Activated effector memory CD4-positive, alpha-beta T cell treated with anti-CD3 and anti-CD28 coated beads, Interleukin-2, amount 50 U/mL, for 16 hours (primary cell): ENCODE results near the gene SH3PXD2A.
A peak's percentile ranks its signal among the peaks of the same experiment; 100 is the strongest.
"Not testable (repeated sequence)": the region's sequence is repeated elsewhere in the genome, so short reads cannot be mapped to it uniquely, and the experiment has no call there.

Experiments used
- DNase-seq: peaks from one replicate; pipeline ENCODE4 v3.0.0-alpha.2; 2020

Gene SH3PXD2A

DNA sequence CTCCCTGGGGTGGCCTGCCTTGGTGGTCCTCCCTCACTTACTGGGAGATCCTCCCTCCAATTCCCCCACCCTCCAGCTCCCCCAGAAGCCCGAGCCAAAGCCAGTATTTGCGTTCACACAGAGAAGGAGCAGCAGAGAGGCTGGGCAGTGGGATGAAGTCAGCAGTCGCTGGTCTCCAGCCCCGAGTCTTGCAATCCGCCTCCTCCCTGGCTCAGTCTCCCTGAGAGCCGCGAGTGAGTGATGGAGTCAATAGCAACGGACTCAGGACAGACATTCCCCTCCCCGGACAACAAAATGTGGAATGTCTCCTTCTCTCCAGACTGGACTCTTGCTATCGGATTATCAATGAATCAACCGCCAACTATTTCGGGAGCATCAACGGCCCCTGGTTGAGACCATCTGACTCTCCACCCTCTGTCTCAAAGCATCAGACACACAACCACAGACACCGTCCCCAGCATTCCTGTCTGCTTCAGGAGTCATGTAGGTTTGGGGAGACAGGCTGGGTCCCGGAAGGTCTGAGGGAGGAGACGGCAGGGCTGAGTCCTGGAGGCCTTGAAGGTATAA lies 178.4 kb downstream of the SH3PXD2A start:
- no peak for DNase-seq

DNA sequence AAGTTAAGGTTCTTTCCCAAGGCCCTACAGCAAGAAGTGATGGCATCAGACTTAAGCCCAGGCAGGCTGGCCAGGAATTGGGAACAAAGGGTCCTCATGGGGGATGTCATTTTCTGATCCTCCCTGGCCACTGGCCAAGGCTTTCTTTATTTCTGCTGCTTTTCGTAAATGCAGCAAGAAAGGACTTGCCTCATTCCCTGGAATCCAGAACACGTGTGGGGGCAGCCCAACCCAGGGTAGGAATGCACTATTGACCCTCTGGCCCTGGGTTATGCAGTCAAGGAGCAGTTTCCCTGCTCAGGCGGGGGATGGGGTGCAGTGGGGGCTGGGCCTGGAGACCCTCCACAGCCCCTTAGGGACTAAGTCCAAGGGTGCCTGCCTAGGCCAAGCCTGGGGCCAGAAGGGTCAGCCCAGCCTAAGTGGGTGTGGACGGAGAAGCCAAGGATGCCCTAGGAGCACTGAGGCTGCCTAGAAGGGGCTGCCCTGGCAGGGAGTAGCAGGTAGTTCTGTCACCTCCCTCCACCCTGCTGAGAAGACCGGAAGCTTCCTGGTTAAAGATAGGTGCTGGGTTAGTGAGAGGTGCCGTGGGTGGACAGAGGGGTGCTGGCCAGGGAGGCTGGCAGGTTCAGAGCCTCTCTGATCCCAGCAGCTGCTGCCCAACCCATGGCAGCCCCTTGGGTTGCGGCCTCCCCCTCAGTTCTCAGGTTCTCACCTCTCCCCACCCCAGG lies 179.2 kb downstream of the SH3PXD2A start:
- no peak for DNase-seq

DNA sequence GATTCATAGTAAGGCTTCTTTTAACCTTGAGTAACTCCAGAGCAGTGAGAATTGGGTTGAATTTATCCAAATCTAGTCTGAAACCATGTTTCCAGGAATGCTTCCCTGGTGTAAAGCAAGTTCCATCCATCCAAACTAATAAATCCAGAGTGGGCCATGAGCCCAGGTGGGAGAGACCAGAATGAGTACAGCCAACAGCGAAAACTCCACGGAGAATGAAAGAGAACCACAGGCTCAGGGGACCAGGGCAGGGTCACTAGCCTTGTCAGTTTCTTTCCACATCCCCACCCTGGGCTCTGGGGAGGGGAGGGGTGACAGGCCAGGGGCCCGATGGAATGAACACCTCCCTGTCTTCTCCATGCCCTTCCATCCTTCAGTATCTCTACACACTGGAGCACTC lies 181.8 kb downstream of the SH3PXD2A start:
- DNase-seq: no peak

DNA sequence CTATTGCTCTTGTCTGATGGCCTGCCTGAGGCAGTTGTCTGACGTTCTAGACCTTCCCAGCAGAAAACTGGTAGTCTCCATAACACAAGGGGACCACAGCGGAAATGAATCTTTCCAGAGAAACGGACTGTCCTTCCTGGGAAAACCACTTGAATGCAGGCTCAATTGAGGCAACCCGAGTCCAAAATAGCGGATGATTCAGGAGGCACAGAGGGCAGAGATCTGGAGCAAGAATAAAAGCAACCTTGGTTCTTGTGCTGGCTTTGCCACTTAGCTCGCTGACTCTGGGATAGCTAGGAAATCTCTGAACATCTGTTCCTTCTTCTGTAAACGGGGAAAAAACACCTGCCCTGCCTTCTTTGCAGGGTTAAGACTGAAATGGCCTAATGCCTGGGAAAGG lies 183.0 kb downstream of the SH3PXD2A start:
- DNase-seq: no peak

DNA sequence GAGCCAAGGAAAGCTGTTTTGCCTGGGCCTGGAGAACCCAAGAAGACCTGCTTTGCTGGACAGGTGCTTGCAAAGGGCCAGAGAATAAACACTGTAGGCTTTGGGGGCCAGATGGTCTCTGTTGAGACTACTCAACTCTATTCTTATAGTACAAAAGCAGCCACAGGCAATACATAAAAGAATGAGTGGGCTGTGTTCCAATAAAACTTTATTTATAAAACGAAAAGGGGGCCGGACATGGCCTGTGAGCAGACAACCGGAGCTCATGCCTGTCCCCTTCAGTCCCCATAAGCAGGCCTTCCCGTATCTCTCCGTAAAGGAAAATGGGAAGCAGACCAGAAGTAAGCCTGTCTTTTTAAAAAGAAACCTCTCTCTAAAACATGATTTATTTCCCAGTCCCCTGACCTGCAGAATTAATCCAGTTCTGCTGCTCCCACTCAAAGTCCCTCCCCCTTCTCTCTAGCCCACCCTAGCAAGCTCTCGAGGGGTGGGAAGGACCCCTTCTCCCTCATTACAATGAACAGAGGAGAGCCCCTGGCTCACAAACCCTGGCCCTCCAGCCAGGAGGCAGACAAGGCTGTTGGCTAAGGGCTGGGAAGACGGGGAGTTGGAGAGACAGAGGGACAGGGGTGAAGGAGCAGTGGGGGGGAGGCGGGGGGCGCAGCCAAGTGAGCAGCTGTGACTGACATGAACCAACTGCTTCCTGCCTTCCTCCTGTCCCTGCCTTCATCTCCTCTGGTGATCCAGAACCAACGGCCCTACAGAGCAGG lies 184.1 kb downstream of the SH3PXD2A start:
- no peak for DNase-seq

DNA sequence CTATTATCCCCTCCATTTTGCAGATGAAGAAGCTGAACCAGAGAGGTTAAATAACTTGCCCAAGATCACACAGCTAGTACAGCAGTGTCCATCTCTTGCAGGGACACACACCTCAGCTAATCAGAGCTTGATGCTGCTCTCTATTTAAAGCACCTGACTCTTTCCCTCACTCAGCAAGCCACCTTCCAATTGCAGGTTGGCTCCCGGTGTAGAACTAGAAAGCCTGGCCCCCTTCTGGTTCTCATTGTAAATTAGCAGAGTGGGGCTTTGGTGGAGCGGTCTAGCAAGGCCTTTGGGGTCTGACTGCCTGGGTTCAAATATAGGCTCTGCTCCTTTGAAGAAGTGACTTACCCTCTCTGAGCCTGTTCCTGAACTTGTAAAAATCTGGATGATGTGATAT lies 185.4 kb downstream of the SH3PXD2A start:
- DNase-seq: no peak

DNA sequence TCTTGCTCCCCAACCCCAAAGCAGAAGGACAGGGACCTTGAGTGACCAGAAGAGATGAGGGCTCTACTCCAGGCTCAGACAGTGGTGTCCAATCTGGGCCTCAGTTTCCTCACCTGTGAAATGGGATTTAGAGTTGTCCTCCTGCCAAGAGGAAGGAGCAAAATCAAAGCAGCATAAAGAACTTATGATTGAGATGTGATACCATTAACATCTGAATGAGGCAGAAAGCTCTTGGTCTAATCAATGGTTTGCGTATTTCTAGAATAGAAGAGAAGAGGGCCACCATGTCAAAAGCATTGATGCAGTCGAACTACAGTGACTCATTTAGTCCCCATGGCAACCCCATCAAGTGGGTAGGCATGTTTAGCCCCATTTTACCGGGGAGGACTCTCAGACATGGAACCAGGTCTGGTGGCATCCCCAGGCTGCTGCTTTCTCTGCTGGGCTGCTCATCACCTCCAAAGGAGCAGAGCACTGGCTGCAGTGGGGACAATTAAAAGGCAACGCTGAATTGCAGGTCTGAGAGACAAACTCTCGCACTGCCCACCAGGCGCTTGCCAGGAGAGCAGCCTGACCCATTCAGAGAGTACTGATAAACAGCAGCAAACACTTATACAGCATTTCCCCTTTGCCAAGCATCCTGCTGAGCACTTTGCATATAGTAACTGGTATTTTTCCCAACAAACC lies 186.0 kb downstream of the SH3PXD2A start:
- no peak for DNase-seq

DNA sequence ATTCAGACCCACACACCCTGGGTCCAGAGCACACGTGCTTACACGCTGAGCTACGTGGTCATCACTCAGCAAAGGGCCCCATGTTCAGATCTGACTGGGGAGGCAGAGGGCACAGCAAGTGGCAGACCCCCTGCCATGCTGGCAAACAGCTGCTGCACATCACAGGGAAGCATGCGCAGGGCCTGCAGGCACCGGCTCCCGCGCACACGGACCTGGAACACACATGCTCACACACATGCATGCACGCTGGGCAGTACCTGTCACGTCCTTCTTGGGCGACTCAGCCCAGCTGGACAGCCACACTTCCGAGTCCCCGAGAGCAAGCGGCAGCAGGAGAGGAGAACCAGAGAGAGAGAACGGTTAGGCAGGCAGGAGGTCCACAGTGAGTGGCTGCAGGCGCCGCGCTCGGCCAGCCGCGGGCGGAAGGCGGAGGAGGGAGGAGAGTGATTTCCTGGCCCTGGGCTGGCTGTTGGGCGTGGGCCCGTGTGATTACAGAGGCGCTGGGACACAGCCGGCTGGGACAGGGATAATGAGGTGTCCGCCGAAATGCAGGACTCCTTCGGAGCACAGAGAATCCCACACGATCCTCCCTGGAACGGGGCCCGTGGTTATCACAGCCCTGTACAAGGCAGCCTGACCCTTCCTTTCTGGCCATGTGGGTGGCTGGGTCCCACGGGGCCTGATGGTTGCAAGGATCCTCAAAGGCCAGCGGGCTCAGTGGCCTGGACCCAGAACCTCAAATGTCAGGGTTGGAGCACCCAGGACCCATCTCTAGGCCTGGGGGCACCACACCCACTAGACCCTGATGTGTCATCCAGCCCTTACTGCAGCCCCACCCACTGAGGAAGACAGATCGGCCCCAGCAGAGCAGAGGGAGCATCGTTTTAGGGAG lies 186.8 kb downstream of the SH3PXD2A start:
- no peak for DNase-seq

DNA sequence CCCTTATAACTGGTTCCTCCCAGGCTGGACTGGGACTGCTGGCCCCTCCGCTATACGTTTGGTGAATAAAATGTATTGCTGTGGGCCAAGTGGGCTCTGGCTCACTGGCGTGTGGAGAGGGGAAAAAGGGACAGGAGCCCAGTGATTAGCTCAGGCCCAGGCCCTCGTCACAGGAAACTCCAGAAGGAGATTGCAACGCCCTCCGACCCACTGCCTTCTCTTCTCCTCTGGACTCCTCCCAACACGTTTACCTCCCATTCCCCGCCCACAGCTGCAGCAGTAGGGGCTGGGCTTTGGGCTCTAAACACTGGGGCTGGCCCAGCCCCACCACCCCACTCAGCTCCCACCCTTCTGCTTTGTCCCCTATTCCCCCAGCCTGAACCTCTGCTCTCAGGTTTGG lies 188.0 kb downstream of the SH3PXD2A start:
- DNase-seq: no peak

DNA sequence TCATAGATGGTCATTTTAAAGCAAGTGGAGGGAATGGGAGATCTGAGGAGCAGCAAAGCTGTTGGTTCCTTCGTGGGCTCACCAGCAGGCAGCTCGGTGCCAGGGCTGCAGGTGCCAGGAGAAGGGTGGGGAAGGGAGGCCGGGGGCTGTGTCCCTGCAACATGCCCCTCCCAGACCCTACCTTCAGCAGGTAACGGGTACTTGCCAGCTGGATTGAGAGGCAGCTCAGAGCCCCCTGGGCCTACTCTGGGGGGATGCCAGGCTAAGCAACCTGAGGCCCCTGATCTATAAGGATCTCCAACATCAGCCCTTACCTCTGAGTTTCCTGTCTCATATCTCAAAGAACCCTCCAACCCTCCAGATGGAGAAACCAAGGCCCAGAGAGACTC lies 188.6 kb downstream of the SH3PXD2A start:
- no peak for DNase-seq

DNA sequence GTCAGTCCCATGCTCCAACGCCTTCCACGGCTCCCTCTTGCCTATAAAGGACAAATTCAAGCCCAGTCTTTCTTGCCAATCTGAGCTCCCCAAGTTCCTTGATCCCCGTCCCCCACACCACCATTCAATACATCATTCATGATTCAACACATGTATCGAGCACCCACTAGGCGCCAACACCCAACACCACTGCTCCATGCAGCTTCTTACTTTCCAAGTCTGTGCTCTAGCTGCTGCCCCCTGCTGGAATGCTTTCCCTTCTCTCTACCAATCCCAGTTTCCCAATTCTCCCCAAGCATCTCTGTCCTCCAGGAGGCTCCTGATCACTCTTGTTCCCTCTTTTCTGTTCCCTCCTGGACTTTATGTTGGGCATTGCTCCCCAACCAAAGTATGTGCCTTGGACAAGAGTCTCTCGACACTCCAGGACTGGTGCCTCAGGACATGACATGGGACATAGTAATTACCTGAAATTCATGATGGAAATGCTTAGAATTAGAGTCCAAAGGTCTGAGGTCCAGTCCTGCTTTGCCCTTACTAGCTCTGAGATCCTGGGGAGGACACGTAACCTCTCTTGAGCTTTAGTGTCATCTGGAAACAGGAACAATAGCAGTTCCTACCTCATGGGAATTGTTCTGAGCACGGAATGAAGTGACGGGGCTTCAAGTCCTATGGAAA lies 189.2 kb downstream of the SH3PXD2A start:
- no peak for DNase-seq

DNA sequence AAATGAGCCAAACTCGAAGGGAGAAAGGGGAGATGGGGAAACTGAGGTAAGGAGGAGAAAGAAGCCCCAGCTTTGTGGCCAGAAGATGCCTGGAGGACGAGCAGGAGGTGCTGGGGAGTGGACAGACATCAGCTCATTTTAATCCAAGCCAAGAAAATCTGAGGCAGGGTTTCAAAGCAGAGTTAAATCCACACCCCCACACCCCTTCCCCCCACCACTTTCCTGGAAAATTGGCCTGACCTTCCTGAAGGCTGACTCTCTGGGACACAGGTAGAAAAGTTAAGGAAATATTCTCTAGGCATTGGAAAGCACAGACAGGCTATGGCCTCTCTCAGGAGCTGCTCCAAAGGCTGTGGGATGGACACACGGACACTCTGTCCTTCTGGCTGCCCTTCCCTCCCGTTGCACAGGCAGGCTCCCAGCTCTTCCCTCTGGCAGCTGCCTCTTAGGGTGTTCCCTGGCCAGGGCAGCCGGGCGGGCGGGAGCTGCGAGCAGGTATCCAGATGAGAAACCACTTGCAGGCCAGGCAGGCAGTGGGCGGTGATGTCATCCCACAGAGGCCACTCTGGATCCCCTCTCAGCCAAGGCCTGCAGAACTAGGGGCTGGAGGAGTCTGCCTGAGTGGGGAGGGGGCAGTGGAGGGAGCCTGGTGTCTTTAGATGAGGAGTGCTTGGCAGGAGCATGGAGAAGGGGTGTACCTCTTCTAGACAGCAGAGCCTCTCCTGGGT lies 190.1 kb downstream of the SH3PXD2A start:
- DNase-seq: no peak

DNA sequence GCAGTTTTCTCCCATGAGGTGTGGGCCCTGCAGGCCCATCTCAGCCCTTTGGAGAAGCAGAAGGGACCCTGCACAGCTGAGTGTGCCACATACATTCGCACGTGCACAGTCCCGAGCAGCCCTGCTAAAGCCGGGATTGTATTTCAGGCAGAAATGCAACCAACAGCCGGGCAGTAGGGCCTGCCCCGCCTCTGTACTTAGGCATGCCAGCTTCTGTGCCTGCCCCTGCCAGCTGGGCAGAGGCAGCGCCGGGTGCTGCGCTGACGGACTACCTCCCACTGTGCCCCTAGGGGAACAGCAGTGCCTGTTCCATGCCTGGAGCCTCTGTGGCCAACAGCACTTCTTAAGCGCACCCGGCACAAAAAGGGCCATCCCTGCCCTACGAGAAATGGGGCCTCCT lies 191.6 kb downstream of the SH3PXD2A start:
- DNase-seq: no peak

DNA sequence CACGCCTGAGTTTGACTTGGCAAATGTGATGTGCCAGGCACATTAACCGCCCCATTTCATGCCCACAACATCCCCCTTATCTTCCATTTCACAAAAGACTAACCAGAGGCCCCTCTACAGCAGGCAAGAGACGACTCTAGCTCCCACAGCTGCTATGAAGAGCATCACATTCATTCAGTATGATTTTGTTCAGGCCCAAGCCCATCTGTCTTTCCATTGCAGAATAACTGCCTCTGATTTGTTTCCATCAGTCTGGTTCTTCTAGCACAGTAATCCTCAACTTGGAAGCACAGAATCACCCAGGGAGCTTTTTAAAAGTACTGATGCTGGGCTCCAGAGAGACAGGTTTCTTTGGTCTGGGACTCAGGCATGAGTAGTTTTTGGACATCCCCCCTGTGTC lies 192.1 kb downstream of the SH3PXD2A start:
- DNase-seq: no peak

DNA sequence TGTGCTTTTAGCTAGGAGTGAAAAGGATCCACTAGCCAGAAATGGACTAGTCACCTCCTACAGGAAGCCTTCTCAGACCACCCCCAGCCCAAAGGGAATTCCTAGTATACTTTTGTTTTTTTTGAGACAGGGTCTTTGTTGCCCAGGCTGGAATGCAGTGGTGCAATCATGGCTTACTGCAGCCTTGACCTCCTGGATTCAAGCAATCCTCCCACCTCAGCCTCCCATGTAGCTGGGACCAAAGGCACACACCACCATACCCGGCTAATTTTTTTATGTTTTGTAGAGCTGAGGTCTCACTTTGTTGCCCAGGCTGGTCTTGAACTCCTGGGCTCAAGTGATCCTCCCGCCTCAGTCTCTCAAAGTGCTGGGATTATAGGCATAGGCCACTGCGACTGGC lies 192.7 kb downstream of the SH3PXD2A start:
- not testable (repeated sequence) for DNase-seq

DNA sequence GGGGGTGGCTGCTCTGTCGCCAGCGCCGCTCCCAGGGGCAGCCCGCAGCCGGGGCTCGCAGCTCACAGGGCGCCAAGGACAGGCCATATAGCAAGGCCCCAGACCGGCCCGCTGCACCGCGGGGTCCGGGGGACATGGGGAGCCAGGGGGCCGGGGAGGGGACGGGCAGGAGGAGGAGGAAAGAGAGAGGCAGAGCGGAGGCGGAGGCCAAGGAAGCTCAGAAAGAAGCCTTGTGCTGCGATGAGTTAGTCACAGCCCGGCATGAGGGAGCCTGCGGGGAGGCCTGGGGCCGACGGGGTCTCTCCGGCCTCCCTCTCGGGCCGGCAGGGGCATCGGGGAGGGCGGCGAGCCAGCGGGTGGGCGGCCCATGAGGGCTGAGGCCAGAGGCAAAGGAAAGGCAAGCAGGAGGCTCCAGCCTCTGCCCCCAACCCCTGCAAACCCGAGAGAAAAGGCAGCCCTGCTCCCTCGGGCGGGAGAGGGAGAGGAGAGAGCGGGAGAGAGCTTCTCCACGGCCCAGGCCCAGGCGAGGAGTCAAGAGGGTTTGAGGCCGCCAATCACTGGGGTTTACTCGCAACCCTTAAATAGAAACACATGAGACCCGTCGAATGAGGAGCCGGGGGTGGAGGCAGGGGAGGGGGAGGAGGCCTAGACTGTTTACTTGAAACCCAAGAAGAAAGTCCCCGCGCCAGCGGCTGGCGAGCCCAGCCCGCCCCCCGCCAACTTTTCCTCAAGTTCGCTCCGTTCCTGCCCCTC lies 194.0 kb downstream of the SH3PXD2A start:
- DNase-seq: peak; percentile 77

DNA sequence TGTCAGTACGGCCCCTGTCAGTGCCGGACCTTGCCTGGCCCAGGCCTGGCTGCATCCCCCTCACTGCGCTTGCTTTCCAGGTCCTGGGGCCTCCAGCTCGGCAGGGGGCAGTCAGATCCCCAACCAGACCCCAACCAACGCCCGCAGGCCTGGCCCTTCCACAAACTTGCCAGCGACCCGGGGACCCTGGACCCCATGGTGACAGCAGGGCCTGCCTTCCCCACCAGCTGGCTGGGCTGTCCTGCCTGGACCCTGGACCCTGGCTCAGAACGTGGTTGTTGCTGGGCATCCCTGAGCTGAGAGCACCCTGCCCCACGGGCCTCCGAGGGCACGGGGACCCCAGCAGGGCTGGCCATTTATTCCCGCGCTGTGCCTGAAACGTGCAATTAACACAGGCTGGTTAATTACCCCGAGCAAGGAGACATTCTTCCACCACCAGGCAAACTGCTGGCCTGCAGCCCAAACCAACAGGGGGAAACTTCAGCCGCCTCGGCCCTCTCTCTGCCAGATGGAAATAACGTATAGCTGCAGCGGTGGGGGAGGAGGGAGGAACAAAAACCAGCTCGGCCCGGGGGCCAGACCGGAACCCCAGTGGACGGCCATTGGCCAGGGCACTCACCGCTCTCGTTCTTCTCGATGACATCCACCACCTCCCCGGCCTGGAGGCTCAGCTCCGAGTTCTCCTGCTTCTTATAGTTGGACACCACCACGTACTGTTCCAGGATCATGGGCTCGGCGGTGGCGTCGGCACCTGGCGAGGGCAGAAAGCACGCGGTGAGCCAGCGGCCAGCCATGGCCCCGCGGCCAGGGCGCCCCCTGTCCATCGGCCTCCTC lies 194.8 kb downstream of the SH3PXD2A start:
- DNase-seq: no peak

DNA sequence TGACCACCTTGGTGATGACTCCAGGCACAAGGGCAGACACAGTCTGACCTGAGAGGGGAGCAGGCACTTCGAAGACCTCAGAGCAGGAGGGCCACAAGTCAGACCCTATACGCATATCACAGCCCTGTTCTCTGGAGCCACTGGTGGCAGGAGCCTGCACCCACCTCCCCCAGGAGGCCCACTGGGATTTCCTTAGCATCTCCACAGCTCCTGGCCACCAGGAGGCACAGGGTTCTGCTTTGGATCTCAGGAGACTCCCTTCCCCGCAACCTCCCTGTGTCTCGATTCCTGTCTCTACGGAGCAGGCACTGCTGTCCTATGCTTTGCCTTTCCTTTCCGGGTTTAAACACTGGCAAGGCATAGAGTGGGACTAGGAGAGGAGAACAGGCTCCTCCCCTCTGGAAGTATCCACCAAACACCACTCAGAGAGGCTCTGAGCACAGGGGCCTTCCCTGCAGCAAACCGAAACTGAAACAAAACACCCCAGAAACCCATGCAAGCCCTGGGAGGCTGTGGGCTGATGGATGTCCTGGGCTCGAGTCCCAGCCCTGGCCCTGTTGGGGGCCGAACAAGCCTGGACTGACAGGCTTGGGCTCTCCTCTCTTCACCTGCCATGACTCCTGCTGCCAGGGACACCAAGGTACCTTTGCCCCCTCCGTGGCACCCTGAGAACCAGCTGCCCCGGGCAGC lies 195.6 kb downstream of the SH3PXD2A start:
- DNase-seq: peak; percentile 81

DNA sequence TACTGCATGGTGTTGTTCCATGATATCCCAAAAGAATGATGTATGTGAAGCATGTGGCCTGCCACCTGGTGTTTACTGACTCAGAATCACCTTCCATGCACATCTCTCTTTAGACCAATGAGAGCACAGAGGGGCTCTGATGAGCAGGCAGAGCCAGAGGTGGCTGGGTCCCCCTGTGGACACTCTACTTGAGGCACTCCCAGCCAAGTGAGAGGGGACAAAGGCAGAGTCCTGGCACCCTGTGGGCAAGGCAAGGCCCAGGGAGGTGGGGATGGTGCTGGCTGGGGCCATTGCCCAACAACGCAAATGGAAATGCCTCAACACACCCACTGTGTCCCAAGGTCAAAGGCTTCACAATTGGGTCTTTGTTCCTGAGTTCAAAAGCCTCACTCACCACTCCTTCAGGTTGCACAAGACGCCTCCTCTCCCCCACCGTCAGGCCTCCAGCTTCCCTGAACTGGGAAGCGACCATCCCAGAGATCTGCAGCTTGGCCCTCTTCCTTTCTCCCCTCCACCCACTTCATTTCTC lies 197.3 kb downstream of the SH3PXD2A start:
- no peak for DNase-seq
